ENCODE measurements around the gene PTPRH.

The PTPRH gene

GRCh38 chr19:55252760-55253663 lies 43.7 kb upstream of the PTPRH start:
- DNase-seq (ENCODE audit: insufficient read length, low spot score) (no peak), FAIRE-seq (no peak)
- TF ChIP-seq POU2F2 (IDR thresholded peaks at IDR 0.05; ENCODE audit: low read depth, low read length) (no peak), POLR2AphosphoS5 (IDR thresholded peaks at IDR 0.05; ENCODE audit: low read depth, low read length) (no peak), POLR2A (IDR thresholded peaks at IDR 0.05; ENCODE audit: low read depth, low read length) (no peak), PAX5 (IDR thresholded peaks at IDR 0.05; ENCODE audit: insufficient read depth, low read length, severe bottlenecking) (no peak), SPI1 (IDR thresholded peaks at IDR 0.05; ENCODE audit: low read depth, low read length) (no peak), TAF1 (IDR thresholded peaks at IDR 0.05; ENCODE audit: low read depth, low read length) (no peak)

- TF ChIP-seq TAF1 (IDR thresholded peaks at IDR 0.05; ENCODE audit: low read depth, low read length) (no peak), PAX5 (IDR thresholded peaks at IDR 0.05; ENCODE audit: insufficient read depth, low read length, severe bottlenecking) (no peak), SPI1 (IDR thresholded peaks at IDR 0.05; ENCODE audit: low read depth, low read length) (no peak), POU2F2 (IDR thresholded peaks at IDR 0.05; ENCODE audit: low read depth, low read length) (no peak), POLR2A (IDR thresholded peaks at IDR 0.05; ENCODE audit: low read depth, low read length) (no peak), POLR2AphosphoS5 (IDR thresholded peaks at IDR 0.05; ENCODE audit: low read depth, low read length) (no peak)
- peak; percentile 5 for FAIRE-seq
- DNase-seq (ENCODE audit: insufficient read length, low spot score): no peak
Measured at GRCh38 chr19:55251341-55252081, 42.2 kb upstream of the PTPRH start.

- no peak for TF ChIP-seq SPI1 (IDR thresholded peaks at IDR 0.05; ENCODE audit: low read depth, low read length)
- TF ChIP-seq POU2F2 (IDR thresholded peaks at IDR 0.05; ENCODE audit: low read depth, low read length): no peak
- no peak for TF ChIP-seq POLR2AphosphoS5 (IDR thresholded peaks at IDR 0.05; ENCODE audit: low read depth, low read length)
- no peak for TF ChIP-seq POLR2A (IDR thresholded peaks at IDR 0.05; ENCODE audit: low read depth, low read length)
- no peak for TF ChIP-seq PAX5 (IDR thresholded peaks at IDR 0.05; ENCODE audit: insufficient read depth, low read length, severe bottlenecking)
- TF ChIP-seq TAF1 (IDR thresholded peaks at IDR 0.05; ENCODE audit: low read depth, low read length): no peak
- FAIRE-seq (no peak), DNase-seq (ENCODE audit: insufficient read length, low spot score) (no peak)
Measured at GRCh38 chr19:55250262-55251036, 41.1 kb upstream of the PTPRH start.

- FAIRE-seq: no peak
- no peak for TF ChIP-seq POLR2AphosphoS5 (IDR thresholded peaks at IDR 0.05; ENCODE audit: low read depth, low read length)
- no peak for TF ChIP-seq POLR2A (IDR thresholded peaks at IDR 0.05; ENCODE audit: low read depth, low read length)
- TF ChIP-seq SPI1 (IDR thresholded peaks at IDR 0.05; ENCODE audit: low read depth, low read length): no peak
- TF ChIP-seq POU2F2 (IDR thresholded peaks at IDR 0.05; ENCODE audit: low read depth, low read length): no peak
- DNase-seq (ENCODE audit: insufficient read length, low spot score): no peak
Measured at GRCh38 chr19:55249841-55250240, 40.5 kb upstream of the PTPRH start.

GRCh38 chr19:55248704-55249103 lies 39.4 kb upstream of the PTPRH start:
- no peak for TF ChIP-seq POLR2A (IDR thresholded peaks at IDR 0.05; ENCODE audit: low read depth, low read length)
- no peak for DNase-seq (ENCODE audit: insufficient read length, low spot score)
- FAIRE-seq: no peak

- DNase-seq (ENCODE audit: insufficient read length, low spot score) (no peak), FAIRE-seq (no peak)
- TF ChIP-seq POLR2A (IDR thresholded peaks at IDR 0.05; ENCODE audit: low read depth, low read length) (0 out of 2 replicates have a peak, but pooled peaks have one; percentile 18), TAF1 (IDR thresholded peaks at IDR 0.05; ENCODE audit: low read depth, low read length) (no peak)
Measured at GRCh38 chr19:55248166-55248675, 38.9 kb upstream of the PTPRH start.

- FAIRE-seq (no peak), DNase-seq (ENCODE audit: insufficient read length, low spot score) (no peak)
- TF ChIP-seq POLR2AphosphoS5 (IDR thresholded peaks at IDR 0.05; ENCODE audit: low read depth, low read length) (no peak), PAX5 (IDR thresholded peaks at IDR 0.05; ENCODE audit: insufficient read depth, low read length, severe bottlenecking) (no peak), POLR2A (IDR thresholded peaks at IDR 0.05; ENCODE audit: low read depth, low read length) (no peak)
Measured at GRCh38 chr19:55247621-55248099, 38.4 kb upstream of the PTPRH start.

GRCh38 chr19:55246462-55247451 lies 37.5 kb upstream of the PTPRH start:
- DNase-seq (ENCODE audit: insufficient read length, low spot score) (no peak), FAIRE-seq (no peak)
- TF ChIP-seq POLR2AphosphoS5 (IDR thresholded peaks at IDR 0.05; ENCODE audit: low read depth, low read length) (no peak), SPI1 (IDR thresholded peaks at IDR 0.05; ENCODE audit: low read depth, low read length) (no peak), POLR2A (IDR thresholded peaks at IDR 0.05; ENCODE audit: low read depth, low read length) (no peak), PAX5 (IDR thresholded peaks at IDR 0.05; ENCODE audit: insufficient read depth, low read length, severe bottlenecking) (no peak), POU2F2 (IDR thresholded peaks at IDR 0.05; ENCODE audit: low read depth, low read length) (no peak), TAF1 (IDR thresholded peaks at IDR 0.05; ENCODE audit: low read depth, low read length) (no peak)
